ENCODE data around the gene OSBPL10. TPM values are rescaled to one million over a fixed set of nuclear protein-coding genes. Genes with fewer than 3 reads are reported as not detected.

Gene OSBPL10
- total RNA-seq, 1 donor from 2014 or later: 3.8 TPM

- Mint-ChIP-seq H3K9me3 (ENCODE audit: unreplicated experiment) (peaks cover 2% of the 10 kb centered on the region), H3K27me3 (ENCODE audit: unreplicated experiment) (peaks cover 4% of the 10 kb centered on the region), H3K27ac (ENCODE audit: unreplicated experiment) (peak overlapping the region; percentile 85), H3K4me3 (ENCODE audit: unreplicated experiment) (peak overlapping the region; percentile 55), H3K4me1 (ENCODE audit: low read depth, unreplicated experiment) (peaks cover 21% of the 10 kb centered on the region), H3K36me3 (ENCODE audit: unreplicated experiment) (peaks cover 5% of the 10 kb centered on the region)
- no peak for DNase-seq
- TF ChIP-seq, protein P1, sequence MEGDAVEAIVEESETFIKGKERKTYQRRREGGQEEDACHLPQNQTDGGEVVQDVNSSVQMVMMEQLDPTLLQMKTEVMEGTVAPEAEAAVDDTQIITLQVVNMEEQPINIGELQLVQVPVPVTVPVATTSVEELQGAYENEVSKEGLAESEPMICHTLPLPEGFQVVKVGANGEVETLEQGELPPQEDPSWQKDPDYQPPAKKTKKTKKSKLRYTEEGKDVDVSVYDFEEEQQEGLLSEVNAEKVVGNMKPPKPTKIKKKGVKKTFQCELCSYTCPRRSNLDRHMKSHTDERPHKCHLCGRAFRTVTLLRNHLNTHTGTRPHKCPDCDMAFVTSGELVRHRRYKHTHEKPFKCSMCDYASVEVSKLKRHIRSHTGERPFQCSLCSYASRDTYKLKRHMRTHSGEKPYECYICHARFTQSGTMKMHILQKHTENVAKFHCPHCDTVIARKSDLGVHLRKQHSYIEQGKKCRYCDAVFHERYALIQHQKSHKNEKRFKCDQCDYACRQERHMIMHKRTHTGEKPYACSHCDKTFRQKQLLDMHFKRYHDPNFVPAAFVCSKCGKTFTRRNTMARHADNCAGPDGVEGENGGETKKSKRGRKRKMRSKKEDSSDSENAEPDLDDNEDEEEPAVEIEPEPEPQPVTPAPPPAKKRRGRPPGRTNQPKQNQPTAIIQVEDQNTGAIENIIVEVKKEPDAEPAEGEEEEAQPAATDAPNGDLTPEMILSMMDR (IDR thresholded peaks at IDR 0.05; ENCODE audit: partially characterized antibody, unreplicated experiment): peak; percentile 23
Observed at GRCh38 chr3:31687020-31687802, 293.9 kb downstream of the OSBPL10 start.

DNA sequence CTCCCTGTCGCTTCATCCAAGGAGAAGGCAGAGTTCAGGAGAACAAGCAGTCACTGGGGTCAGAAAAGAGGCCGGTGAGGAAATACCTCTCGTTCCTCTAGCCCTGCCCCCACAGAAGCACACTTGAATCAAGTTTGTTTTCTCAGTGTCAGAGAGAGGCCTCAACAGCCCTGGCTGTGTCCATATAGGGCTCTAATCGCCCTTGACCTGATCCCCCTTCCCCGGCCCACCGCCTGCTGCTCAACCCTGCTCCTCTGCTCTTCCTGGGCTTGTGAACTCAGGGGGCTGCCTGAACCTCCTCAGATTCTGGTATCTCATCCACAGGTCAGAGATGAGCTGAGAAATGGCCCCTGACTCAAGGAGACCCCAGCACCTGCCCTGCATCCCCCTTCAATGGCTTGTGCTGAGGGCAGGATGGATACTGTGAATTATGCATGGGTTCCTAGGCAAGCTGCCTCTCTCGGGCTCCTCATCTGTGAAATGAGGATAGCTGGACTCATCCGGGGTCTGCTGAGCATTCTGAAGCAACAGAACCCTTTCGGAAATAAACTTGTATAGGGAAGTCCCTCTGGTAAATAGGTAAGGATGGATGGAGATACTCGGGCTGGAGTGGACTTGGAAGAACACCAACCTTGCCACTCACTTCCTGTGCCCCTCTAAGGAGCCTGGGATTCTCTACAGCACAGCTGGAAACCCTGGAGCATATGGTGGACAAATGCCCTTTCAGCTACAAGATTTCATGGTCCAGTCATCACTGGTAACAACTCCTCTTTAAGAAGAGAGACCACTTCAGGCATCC, 300.8 kb downstream of the OSBPL10 start:
- Mint-ChIP-seq H3K4me1 (ENCODE audit: low read depth, unreplicated experiment) (peaks cover 30% of the 10 kb centered on the region), H3K27me3 (ENCODE audit: unreplicated experiment) (peaks cover 4% of the 10 kb centered on the region), H3K4me3 (ENCODE audit: unreplicated experiment) (no peak overlapping the region), H3K9me3 (ENCODE audit: unreplicated experiment) (peaks cover 8% of the 10 kb centered on the region), H3K36me3 (ENCODE audit: unreplicated experiment) (no peaks in the 10 kb centered on the region), H3K27ac (ENCODE audit: unreplicated experiment) (no peak overlapping the region)
- DNase-seq: no peak
- TF ChIP-seq, protein P1 (IDR thresholded peaks at IDR 0.05; ENCODE audit: partially characterized antibody, unreplicated experiment): no peak

- peaks cover 30% of the 10 kb centered on the region for H3K4me1 Mint-ChIP-seq (ENCODE audit: low read depth, unreplicated experiment)
- DNase-seq: peak; percentile 58
- peak overlapping the region; percentile 50 for H3K4me3 Mint-ChIP-seq (ENCODE audit: unreplicated experiment)
- TF ChIP-seq, protein P1 (IDR thresholded peaks at IDR 0.05; ENCODE audit: partially characterized antibody, unreplicated experiment): no peak
- peaks cover 4% of the 10 kb centered on the region for H3K27me3 Mint-ChIP-seq (ENCODE audit: unreplicated experiment)
- no peaks in the 10 kb centered on the region for H3K36me3 Mint-ChIP-seq (ENCODE audit: unreplicated experiment)
- H3K27ac Mint-ChIP-seq (ENCODE audit: unreplicated experiment): no peak overlapping the region
- peaks cover 8% of the 10 kb centered on the region for H3K9me3 Mint-ChIP-seq (ENCODE audit: unreplicated experiment)
Observed at GRCh38 chr3:31676556-31676955, 304.5 kb downstream of the OSBPL10 start.

- Mint-ChIP-seq H3K27ac (ENCODE audit: unreplicated experiment) (no peak overlapping the region), H3K27me3 (ENCODE audit: unreplicated experiment) (peaks cover 2% of the 10 kb centered on the region), H3K36me3 (ENCODE audit: unreplicated experiment) (no peaks in the 10 kb centered on the region), H3K4me3 (ENCODE audit: unreplicated experiment) (no peak overlapping the region), H3K4me1 (ENCODE audit: low read depth, unreplicated experiment) (peaks cover 23% of the 10 kb centered on the region), H3K9me3 (ENCODE audit: unreplicated experiment) (peaks cover 8% of the 10 kb centered on the region)
- TF ChIP-seq, protein P1 (IDR thresholded peaks at IDR 0.05; ENCODE audit: partially characterized antibody, unreplicated experiment): no peak
- no peak for DNase-seq
Observed at GRCh38 chr3:31673950-31674349, 307.1 kb downstream of the OSBPL10 start.

Measured in glutamatergic neuron (in vitro differentiated cells).